ENCODE results near the gene PTGIR.

The PTGIR gene

DNA sequence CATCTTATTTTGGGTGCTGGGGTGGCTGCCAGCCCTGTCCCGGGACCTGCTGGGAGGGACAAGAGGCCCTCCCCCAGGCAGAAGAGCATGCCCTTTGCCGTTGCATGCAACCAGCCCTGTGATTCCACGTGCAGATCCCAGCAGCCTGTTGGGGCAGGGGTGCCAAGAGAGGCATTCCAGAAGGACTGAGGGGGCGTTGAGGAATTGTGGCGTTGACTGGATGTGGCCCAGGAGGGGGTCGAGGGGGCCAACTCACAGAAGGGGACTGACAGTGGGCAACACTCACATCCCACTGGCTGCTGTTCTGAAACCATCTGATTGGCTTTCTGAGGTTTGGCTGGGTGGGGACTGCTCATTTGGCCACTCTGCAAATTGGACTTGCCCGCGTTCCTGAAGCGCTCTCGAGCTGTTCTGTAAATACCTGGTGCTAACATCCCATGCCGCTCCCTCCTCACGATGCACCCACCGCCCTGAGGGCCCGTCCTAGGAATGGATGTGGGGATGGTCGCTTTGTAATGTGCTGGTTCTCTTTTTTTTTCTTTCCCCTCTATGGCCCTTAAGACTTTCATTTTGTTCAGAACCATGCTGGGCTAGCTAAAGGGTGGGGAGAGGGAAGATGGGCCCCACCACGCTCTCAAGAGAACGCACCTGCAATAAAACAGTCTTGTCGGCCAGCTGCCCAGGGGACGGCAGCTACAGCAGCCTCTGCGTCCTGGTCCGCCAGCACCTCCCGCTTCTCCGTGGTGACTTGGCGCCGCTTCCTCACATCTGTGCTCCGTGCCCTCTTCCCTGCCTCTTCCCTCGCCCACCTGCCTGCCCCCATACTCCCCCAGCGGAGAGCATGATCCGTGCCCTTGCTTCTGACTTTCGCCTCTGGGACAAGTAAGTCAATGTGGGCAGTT is 15.1 kb downstream of the PTGIR start:
- H3K9me3 ChIP-seq (ENCODE audit: insufficient read depth, low read length): no peaks in the 10 kb centered on the region
- H3K4me3 ChIP-seq (ENCODE audit: low read length): no peak overlapping the region
- H3K36me3 ChIP-seq (replicated peaks; ENCODE audit: low read depth, low read length): peaks cover 55% of the 10 kb centered on the region
- no peak overlapping the region for H3K27ac ChIP-seq (ENCODE audit: low read length)
- no peak for TF ChIP-seq EZH2phosphoT487 (IDR thresholded peaks at IDR 0.05; ENCODE audit: low read depth)
- TF ChIP-seq, protein P1, sequence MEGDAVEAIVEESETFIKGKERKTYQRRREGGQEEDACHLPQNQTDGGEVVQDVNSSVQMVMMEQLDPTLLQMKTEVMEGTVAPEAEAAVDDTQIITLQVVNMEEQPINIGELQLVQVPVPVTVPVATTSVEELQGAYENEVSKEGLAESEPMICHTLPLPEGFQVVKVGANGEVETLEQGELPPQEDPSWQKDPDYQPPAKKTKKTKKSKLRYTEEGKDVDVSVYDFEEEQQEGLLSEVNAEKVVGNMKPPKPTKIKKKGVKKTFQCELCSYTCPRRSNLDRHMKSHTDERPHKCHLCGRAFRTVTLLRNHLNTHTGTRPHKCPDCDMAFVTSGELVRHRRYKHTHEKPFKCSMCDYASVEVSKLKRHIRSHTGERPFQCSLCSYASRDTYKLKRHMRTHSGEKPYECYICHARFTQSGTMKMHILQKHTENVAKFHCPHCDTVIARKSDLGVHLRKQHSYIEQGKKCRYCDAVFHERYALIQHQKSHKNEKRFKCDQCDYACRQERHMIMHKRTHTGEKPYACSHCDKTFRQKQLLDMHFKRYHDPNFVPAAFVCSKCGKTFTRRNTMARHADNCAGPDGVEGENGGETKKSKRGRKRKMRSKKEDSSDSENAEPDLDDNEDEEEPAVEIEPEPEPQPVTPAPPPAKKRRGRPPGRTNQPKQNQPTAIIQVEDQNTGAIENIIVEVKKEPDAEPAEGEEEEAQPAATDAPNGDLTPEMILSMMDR (IDR thresholded peaks at IDR 0.05; ENCODE audit: low read depth, low read length): no peak
- no peaks in the 10 kb centered on the region for H3K27me3 ChIP-seq (ENCODE audit: low read depth, low read length)
- H3K4me1 ChIP-seq (ENCODE audit: low read length): peaks cover 27% of the 10 kb centered on the region
- H4K20me1 ChIP-seq (ENCODE audit: insufficient read depth, low read length): peaks cover 17% of the 10 kb centered on the region
- no peak overlapping the region for H3K4me2 ChIP-seq (ENCODE audit: low read length)
- no peak overlapping the region for H2AFZ ChIP-seq (ENCODE audit: low read depth, low read length)
- H3K79me2 ChIP-seq (ENCODE audit: low read length): peaks cover 15% of the 10 kb centered on the region
- H3K9ac ChIP-seq (ENCODE audit: low read length): no peak overlapping the region

DNA sequence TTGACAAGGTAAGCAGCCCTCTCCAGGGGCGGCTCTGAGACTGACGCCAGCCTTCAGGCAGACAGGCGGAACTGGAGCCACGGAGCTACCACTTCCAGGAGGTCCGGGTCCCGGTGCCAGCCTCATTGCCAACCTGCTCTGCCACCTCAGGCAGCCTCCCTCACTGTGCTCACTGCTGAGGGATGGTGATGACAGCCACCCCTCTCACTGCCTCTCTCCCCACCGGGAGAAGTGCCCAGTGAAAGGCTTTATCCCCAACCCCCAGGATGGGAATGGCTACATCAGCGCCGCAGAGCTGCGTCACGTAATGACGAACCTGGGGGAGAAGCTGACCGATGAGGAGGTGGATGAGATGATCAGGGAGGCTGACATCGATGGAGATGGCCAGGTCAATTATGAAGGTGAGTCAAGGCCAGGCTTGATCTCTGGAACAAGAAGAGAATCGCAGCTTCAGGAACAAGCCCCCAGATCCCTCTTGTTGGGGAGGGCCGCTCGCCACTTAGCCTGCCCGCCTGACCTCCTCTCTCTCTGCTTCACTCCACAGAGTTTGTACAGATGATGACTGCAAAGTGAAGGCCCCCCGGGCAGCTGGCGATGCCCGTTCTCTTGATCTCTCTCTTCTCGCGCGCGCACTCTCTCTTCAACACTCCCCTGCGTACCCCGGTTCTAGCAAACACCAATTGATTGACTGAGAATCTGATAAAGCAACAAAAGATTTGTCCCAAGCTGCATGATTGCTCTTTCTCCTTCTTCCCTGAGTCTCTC is 16.1 kb downstream of the PTGIR start:
- Histone ChIP-seq H3K4me1 (ENCODE audit: low read length) (peaks cover 21% of the 10 kb centered on the region), H3K4me3 (ENCODE audit: low read length) (no peak overlapping the region), H3K79me2 (ENCODE audit: low read length) (peaks cover 25% of the 10 kb centered on the region), H3K4me2 (ENCODE audit: low read length) (no peak overlapping the region), H3K9me3 (ENCODE audit: insufficient read depth, low read length) (no peaks in the 10 kb centered on the region), H4K20me1 (ENCODE audit: insufficient read depth, low read length) (peaks cover 27% of the 10 kb centered on the region), H3K9ac (ENCODE audit: low read length) (no peak overlapping the region), H3K27me3 (ENCODE audit: low read depth, low read length) (no peaks in the 10 kb centered on the region), H2AFZ (ENCODE audit: low read depth, low read length) (no peak overlapping the region), H3K27ac (ENCODE audit: low read length) (no peak overlapping the region), H3K36me3 (replicated peaks; ENCODE audit: low read depth, low read length) (peaks cover 56% of the 10 kb centered on the region)
- TF ChIP-seq, protein P1 (IDR thresholded peaks at IDR 0.05; ENCODE audit: low read depth, low read length): no peak
- no peak for TF ChIP-seq EZH2phosphoT487 (IDR thresholded peaks at IDR 0.05; ENCODE audit: low read depth)

DNA sequence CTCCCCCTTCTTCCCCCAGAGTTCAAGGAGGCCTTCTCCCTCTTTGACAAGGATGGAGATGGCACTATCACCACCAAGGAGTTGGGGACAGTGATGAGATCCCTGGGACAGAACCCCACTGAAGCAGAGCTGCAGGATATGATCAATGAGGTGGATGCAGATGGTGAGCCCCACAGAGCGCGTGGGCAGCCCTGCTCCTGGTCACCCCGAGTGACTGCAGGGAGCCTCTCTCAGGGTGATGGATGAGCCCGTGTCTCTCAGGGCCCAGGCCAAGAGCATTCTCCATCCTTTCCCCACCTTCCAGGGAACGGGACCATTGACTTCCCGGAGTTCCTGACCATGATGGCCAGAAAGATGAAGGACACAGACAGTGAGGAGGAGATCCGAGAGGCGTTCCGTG is 16.7 kb downstream of the PTGIR start:
- Histone ChIP-seq H4K20me1 (ENCODE audit: insufficient read depth, low read length) (peaks cover 33% of the 10 kb centered on the region), H3K79me2 (ENCODE audit: low read length) (peaks cover 31% of the 10 kb centered on the region), H3K27me3 (ENCODE audit: low read depth, low read length) (no peaks in the 10 kb centered on the region), H3K4me3 (ENCODE audit: low read length) (no peak overlapping the region), H3K9ac (ENCODE audit: low read length) (no peak overlapping the region), H3K27ac (ENCODE audit: low read length) (no peak overlapping the region), H3K9me3 (ENCODE audit: insufficient read depth, low read length) (no peaks in the 10 kb centered on the region), H3K4me2 (ENCODE audit: low read length) (no peak overlapping the region), H3K36me3 (replicated peaks; ENCODE audit: low read depth, low read length) (peaks cover 62% of the 10 kb centered on the region), H2AFZ (ENCODE audit: low read depth, low read length) (no peak overlapping the region), H3K4me1 (ENCODE audit: low read length) (peaks cover 23% of the 10 kb centered on the region)
- no peak for TF ChIP-seq EZH2phosphoT487 (IDR thresholded peaks at IDR 0.05; ENCODE audit: low read depth)
- TF ChIP-seq, protein P1 (IDR thresholded peaks at IDR 0.05; ENCODE audit: low read depth, low read length): no peak

DNA sequence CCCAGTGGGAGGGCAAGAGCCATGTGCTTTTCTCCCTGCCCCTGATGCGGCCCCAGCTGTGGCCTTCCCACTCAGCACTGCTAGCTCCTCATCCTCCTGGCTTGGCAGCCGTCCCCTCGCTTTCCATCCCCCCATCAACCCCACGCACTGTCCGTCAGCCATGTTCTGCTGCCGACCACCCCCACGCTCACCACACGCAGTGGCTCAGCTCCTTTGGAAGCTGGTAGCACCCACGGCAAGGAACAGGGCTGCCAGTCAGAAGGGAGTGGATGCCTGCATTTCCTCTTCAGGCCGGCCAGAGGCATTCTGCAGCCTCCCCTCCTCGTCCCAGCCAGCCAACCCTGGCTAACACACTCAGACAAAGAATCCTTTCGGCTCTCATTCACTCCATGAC is 17.4 kb downstream of the PTGIR start:
- Histone ChIP-seq H2AFZ (ENCODE audit: low read depth, low read length) (no peak overlapping the region), H3K79me2 (ENCODE audit: low read length) (peaks cover 38% of the 10 kb centered on the region), H3K36me3 (replicated peaks; ENCODE audit: low read depth, low read length) (peaks cover 67% of the 10 kb centered on the region), H3K4me1 (ENCODE audit: low read length) (peaks cover 27% of the 10 kb centered on the region), H3K4me2 (ENCODE audit: low read length) (no peak overlapping the region), H3K27ac (ENCODE audit: low read length) (no peak overlapping the region), H3K9me3 (ENCODE audit: insufficient read depth, low read length) (no peaks in the 10 kb centered on the region), H4K20me1 (ENCODE audit: insufficient read depth, low read length) (peaks cover 40% of the 10 kb centered on the region), H3K27me3 (ENCODE audit: low read depth, low read length) (no peaks in the 10 kb centered on the region), H3K4me3 (ENCODE audit: low read length) (no peak overlapping the region), H3K9ac (ENCODE audit: low read length) (no peak overlapping the region)
- no peak for TF ChIP-seq EZH2phosphoT487 (IDR thresholded peaks at IDR 0.05; ENCODE audit: low read depth)
- TF ChIP-seq, protein P1 (IDR thresholded peaks at IDR 0.05; ENCODE audit: low read depth, low read length): no peak

Data from OCI-LY3 (cell line).